Adipocyte (in vitro differentiated cells): Measurements from ENCODE around the gene TWSG1.
A peak's percentile ranks its signal among the peaks of the same experiment; 100 is the strongest.
"Not testable (repeated sequence)": the region's sequence is repeated elsewhere in the genome, so short reads cannot be mapped to it uniquely, and the experiment has no call there.

Experiments used
- DNase-seq: peaks from one replicate; pipeline ENCODE4 v3.0.0-alpha.2; 2015; ENCODE audit warnings: low read depth
- H3K27me3 ChIP-seq: replicated peaks from 2 replicates; pipeline ENCODE4 v1.7.0; 2013; ENCODE audit warnings: mild to moderate bottlenecking, low read length, moderate library complexity; ENCODE audit not compliant: control insufficient read depth, insufficient read depth
- H3K36me3 ChIP-seq: 2 replicates; pipeline ENCODE4 v1.7.0; 2013; ENCODE audit warnings: low read length, mild to moderate bottlenecking, moderate library complexity; ENCODE audit not compliant: control insufficient read depth, insufficient read depth, severe bottlenecking
- H3K4me1 ChIP-seq: 2 replicates; pipeline ENCODE4 v1.7.0; 2013; ENCODE audit warnings: mild to moderate bottlenecking, low read length, moderate library complexity; ENCODE audit not compliant: control insufficient read depth, insufficient read depth
- H3K4me3 ChIP-seq: 2 replicates; pipeline ENCODE4 v1.7.0; 2013; ENCODE audit warnings: mild to moderate bottlenecking, low read length, moderate library complexity
- H3K9ac ChIP-seq: 2 replicates; pipeline ENCODE4 v1.7.0; 2013; ENCODE audit warnings: mild to moderate bottlenecking, low read length, moderate library complexity
- H3K9me3 ChIP-seq: 2 replicates; pipeline ENCODE4 v1.7.0; 2013; ENCODE audit warnings: mild to moderate bottlenecking, low read length, moderate library complexity; ENCODE audit not compliant: control insufficient read depth

TWSG1 gene

DNA sequence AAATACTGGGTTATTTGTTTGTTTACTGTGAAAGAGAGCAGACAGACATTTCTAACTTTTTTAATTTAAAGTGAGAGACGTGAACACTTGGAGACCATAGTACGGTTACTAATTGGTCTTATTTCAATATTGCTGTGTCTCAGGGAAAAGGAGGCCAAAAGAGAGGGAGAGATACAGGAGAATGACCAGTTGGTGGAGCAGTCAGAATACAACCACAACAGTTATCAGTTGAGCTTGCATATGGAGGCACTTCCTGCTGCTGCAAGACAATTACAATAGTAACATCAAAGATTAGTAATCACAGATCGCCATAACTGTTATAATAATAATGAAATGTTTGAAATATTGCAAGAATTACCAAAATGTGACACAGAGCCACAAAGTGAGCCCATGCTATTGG lies 58.2 kb downstream of the TWSG1 start:
- H3K27me3 ChIP-seq, result no peaks in the 10 kb centered on the region
- DNase-seq, result no peak

DNA sequence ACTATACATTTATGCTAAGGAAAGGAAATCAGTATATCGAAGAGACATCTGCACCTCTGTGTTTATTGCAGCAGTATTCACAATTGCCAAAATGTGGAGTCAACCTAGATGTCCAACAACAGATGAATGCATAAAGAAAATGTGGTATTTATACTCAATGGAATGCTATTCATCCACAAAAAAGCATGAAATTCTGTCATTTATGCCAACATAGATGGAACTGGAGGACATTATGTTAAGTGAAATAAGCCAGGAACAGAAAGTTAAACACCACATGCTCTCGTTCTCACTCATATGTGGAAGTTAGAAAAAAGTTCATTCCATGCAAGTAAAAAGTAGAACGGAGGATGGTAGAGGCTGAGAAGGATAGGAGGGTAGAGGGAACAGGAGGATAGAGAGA lies 59.5 kb downstream of the TWSG1 start:
- Histone ChIP-seq H3K4me3 (no peak overlapping the region), H3K4me1 (no peaks in the 10 kb centered on the region), H3K9ac (no peak overlapping the region), H3K27me3 (no peaks in the 10 kb centered on the region), H3K9me3 (peaks cover 12% of the 10 kb centered on the region), H3K36me3 (peaks cover 25% of the 10 kb centered on the region)
- DNase-seq, result no peak

More for the DNA sequence above, 58.2 kb downstream of the TWSG1 start:
- H3K9ac ChIP-seq, result no peak overlapping the region
- H3K36me3 ChIP-seq, result peaks cover 24% of the 10 kb centered on the region
- no peaks in the 10 kb centered on the region for H3K4me1 ChIP-seq
- H3K9me3 ChIP-seq, result peaks cover 12% of the 10 kb centered on the region
- no peak overlapping the region for H3K4me3 ChIP-seq

DNA sequence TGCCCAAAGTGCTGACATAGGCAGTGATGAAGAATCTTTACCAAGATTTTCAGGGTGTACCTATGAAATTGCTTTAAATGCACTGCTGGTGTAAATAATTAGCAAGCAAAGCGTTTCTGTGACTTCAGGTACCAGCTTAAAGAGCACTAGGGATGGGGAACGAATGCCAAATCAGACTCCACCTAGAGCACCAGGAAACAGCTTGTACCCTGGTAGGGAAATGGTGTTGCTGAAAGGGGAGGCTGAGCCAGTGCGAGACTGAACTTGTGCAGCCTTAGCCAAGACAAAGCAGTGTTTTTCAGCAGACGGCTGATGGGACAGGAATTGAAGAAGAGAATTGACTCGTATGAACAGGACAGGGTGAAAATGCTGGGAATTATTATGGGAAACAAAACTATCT lies 65.6 kb downstream of the TWSG1 start:
- no peaks in the 10 kb centered on the region for H3K9me3 ChIP-seq
- H3K4me3 ChIP-seq, result no peak overlapping the region
- no peaks in the 10 kb centered on the region for H3K27me3 ChIP-seq
- H3K36me3 ChIP-seq, result peaks cover 20% of the 10 kb centered on the region
- no peaks in the 10 kb centered on the region for H3K4me1 ChIP-seq
- H3K9ac ChIP-seq, result no peak overlapping the region
- DNase-seq, result no peak

DNA sequence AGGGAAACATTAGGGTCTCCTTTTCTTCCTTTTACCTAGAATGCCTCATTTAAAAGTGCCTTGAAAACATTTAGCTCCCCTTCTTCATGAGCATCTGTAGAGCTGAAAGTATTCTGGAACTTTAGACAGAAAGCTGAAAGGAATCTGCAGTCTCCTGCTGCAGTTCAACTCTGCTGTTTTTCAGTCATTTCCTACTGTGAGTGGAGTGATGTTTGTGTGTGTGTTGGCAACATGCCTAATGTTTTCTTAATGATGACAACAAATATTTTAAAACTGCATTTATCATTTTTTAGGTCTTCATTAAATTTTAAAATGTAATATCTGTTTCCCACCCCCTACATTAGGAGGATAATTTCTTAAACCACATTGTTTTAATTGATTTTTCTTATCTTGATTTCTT lies 66.6 kb downstream of the TWSG1 start:
- Histone ChIP-seq H3K4me1 (no peaks in the 10 kb centered on the region), H3K4me3 (no peak overlapping the region), H3K9ac (no peak overlapping the region), H3K9me3 (no peaks in the 10 kb centered on the region), H3K36me3 (peaks cover 18% of the 10 kb centered on the region), H3K27me3 (no peaks in the 10 kb centered on the region)
- peak; percentile 7 for DNase-seq

DNA sequence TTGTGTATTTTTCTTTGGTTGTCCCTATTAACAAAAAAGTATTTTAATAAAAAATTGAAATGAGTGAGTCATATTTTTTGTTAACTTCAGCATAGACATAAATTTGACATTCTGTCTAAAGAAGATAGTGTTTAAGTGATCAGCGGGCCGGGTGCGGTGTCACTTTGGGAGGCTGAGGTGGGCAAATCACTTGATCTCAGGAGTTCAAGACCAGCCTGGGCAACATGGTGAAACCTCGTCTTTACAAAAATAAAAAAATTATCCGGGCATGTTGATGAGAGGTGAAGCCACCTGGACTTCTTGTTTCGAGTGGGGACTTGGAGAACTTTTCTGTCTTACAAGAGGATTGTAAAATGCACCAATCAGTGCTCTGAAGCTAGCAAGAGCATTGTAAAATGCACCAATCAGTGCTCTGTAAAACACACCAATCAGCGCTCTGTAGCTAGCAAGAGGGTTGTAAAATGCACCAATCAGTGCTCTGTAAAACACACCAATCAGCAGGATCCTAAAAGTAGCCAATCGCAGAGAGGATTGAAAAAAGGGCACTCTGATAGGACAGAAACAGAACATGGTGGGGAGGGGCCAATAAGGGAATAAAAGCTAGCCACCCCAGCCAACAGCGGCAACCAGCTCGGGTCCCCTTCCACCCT lies 67.9 kb downstream of the TWSG1 start:
- H3K27me3 ChIP-seq, H3K4me3 ChIP-seq, H3K9me3 ChIP-seq, H3K9ac ChIP-seq, H3K36me3 ChIP-seq, H3K4me1 ChIP-seq, DNase-seq: not testable (repeated sequence)

DNA sequence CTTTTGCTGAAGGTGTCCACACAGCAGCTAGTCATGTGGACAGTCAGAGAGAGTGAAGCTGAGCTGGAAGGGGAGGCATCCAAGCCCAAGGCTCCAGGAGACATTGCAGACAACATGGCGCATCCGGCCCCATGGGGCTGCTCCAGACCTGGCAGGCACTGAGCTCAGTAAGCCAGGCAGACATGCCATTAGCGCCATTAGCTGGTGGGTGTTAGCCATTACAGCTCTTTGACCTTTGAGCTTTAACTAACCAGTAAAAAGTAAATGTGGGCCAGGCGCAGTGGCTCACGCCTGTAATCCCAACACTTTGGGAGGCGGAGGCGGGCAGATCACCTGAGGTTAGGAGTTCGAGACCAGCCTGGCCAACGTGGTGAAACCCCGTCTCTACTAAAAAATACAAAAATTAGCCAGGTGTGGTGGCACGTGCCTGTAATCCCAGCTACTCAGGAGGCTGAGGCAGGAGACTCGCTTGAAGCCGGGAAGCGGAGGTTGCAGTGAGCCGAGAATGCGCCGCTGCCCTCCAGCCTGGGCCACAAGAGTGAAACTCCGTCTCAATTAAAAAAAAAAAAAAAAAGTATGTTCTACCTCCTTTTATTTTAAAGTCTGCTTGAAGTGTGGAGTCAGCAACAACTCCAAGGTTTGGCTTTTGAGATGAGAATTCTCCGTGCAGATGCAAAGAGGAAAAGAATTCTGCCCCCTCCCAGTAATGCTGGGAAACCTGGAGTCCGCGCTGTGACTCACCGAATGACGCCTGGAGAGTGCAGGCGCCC lies 69.4 kb downstream of the TWSG1 start:
- H3K9ac ChIP-seq, result no peak overlapping the region

DNA sequence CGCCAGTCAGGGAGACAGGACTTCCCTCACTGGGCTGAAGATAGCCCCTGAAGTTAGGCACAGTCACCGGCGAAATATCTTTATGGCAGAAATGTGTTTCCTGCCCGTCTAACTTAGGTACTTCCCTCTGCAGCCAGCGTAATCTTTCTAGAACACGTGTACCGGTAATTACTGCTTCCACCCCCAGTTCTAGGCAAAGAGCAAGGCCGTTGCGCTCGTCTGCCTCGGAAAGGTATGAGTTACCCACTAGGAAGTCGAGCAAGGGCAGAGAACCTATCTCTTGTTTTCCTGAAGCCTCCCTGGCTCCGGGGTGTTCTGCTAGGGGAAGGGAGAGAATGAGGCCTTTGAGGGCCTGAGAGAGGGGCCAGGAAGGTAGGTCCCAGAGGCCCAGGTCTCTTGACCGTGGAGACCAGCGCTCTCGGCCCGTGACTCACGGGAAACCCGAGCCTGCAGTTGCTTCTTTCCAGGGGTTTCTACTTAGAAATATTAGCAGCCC lies 70.0 kb downstream of the TWSG1 start:
- Histone ChIP-seq H3K36me3 (peaks cover 3% of the 10 kb centered on the region), H3K9ac (no peak overlapping the region), H3K4me3 (no peak overlapping the region), H3K27me3 (no peaks in the 10 kb centered on the region), H3K4me1 (no peaks in the 10 kb centered on the region), H3K9me3 (no peaks in the 10 kb centered on the region)
- DNase-seq, result no peak

More for the DNA sequence above, 69.4 kb downstream of the TWSG1 start:
- H3K36me3 ChIP-seq, result peaks cover 9% of the 10 kb centered on the region
- no peak for DNase-seq
- H3K9me3 ChIP-seq, result no peaks in the 10 kb centered on the region
- H3K4me3 ChIP-seq, result no peak overlapping the region
- no peaks in the 10 kb centered on the region for H3K4me1 ChIP-seq
- no peaks in the 10 kb centered on the region for H3K27me3 ChIP-seq

DNA sequence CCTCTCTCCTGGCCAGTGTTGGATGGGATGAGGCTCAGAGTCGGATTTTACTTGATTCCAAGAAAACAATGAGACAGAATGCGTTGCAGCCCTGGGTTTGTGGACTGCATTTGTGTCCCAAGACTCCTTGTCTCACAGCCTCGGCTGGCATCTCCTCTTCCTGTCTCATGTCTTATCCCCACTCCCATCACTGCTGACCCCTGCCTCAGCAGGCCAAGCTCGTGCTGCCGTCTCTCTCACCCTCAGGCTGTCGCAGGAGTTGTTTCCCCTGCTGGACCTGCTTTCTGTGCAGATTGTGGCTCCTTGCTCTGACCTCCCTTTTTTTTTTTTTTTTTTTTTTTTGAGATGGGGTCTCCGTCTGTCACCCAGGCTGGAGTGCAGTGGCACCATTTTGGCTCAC lies 70.6 kb downstream of the TWSG1 start:
- Histone ChIP-seq H3K9me3 (no peaks in the 10 kb centered on the region), H3K27me3 (no peaks in the 10 kb centered on the region), H3K4me1 (no peaks in the 10 kb centered on the region), H3K36me3 (no peaks in the 10 kb centered on the region), H3K9ac (no peak overlapping the region), H3K4me3 (no peak overlapping the region)
- no peak for DNase-seq

DNA sequence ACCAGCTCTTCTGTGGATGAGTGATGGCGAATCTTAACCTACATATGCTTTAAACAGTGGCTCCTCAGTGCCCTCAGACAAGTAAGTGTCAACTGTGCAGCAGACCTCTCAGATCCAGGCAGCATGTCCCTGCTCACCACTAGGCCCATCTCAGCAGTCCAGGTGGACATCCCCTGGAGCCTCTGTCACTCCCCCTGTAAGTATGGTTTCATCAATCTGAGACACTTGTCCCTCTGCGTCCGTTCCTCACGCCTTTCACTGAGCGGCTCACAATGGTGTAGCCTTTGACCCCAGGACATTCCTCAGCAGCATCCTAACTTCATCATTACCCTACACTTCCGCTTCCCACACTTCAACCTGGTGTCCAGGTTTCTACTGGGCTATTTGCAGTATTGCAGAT lies 71.4 kb downstream of the TWSG1 start:
- Histone ChIP-seq H3K36me3 (no peaks in the 10 kb centered on the region), H3K4me1 (no peaks in the 10 kb centered on the region), H3K4me3 (no peak overlapping the region), H3K27me3 (no peaks in the 10 kb centered on the region), H3K9me3 (no peaks in the 10 kb centered on the region), H3K9ac (no peak overlapping the region)
- no peak for DNase-seq

DNA sequence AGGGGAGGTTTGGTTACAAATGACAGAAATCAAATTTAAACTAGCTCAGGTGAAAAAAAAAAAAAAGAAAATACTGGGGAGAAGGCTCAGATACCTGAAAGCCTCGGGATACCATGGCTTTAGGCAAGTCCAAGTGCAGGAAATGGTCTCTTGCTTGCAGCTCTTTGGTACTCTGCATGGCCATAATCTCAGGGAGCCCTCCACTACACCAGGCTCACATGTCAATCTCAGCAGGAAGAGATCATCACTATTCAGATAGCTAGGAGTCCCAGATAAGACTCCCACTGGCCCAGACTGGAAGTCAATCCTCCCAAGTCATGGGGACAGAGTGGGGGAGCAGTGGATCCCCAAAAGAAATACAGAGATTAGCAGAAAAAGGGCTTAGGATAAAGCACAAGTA lies 75.9 kb downstream of the TWSG1 start:
- Histone ChIP-seq H3K9me3 (no peaks in the 10 kb centered on the region), H3K36me3 (no peaks in the 10 kb centered on the region), H3K9ac (no peak overlapping the region), H3K27me3 (no peaks in the 10 kb centered on the region), H3K4me3 (no peak overlapping the region), H3K4me1 (peaks cover 8% of the 10 kb centered on the region)
- DNase-seq, result no peak

DNA sequence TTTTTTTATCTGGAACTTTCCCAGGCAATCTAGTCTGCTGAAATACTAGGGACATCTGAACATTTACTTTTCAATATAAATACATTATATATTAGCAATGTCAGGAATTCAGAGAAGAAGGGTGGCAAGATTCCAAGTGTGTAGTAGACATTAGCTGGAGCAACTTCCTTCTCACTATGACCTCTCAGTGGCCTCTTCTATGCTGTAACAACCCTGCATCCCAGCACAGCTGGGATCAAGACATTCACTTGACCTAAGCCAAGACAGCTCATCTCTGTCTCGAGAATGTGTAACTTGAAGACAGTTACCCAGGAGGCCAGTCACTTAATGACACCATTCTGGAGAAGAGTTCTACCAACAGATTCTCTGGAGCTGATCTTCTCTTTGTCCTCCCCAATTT lies 79.0 kb downstream of the TWSG1 start:
- H3K4me3 ChIP-seq, result no peak overlapping the region
- H3K9me3 ChIP-seq, result no peaks in the 10 kb centered on the region
- peak; percentile 57 for DNase-seq
- H3K4me1 ChIP-seq, result peaks cover 21% of the 10 kb centered on the region
- no peaks in the 10 kb centered on the region for H3K27me3 ChIP-seq
- no peak overlapping the region for H3K9ac ChIP-seq
- no peaks in the 10 kb centered on the region for H3K36me3 ChIP-seq
